Activated CD8-positive, alpha-beta memory T cell treated with anti-CD3 and anti-CD28 coated beads, Interleukin-2, amount 50 U/mL, for 24 hours (primary cell): Measurements from ENCODE around the gene ADAM19.
"Not testable (repeated sequence)": the region's sequence is repeated elsewhere in the genome, so short reads cannot be mapped to it uniquely, and the experiment has no call there.

Experiments
- DNase-seq: peaks from one replicate; pipeline ENCODE4 v3.0.0-alpha.2; 2020; ENCODE audit errors: extremely low read depth

Gene ADAM19

DNA sequence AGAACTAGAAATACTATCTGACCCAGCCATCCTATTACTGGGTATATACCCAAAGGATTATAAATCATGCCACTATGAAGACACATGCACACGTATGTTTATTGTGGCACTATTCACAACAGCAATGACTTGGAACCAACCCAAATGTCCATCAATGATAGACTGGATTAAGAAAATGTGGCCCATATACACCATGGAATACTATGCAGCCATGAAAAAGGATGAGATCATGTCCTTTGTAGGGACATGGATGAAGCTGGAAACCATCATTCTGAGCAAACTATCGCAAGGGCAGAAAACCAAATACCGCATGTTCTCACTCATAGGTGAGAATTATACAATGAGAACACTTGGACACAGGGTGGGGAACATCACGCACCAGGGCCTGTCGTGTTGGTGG is 145.7 kb downstream of the ADAM19 start:
- DNase-seq, result not testable (repeated sequence)
